CD4-positive, alpha-beta T cell treated with Interleukin-15 for 1 hour (primary cell): ENCODE results near the gene PTP4A1.
"Not testable (repeated sequence)": the region's sequence is repeated elsewhere in the genome, so short reads cannot be mapped to it uniquely, and the experiment has no call there.

ENCODE experiments used
- DNase-seq: peaks from one replicate; pipeline ENCODE4 v3.0.0-alpha.2; 2020

Gene PTP4A1

DNA sequence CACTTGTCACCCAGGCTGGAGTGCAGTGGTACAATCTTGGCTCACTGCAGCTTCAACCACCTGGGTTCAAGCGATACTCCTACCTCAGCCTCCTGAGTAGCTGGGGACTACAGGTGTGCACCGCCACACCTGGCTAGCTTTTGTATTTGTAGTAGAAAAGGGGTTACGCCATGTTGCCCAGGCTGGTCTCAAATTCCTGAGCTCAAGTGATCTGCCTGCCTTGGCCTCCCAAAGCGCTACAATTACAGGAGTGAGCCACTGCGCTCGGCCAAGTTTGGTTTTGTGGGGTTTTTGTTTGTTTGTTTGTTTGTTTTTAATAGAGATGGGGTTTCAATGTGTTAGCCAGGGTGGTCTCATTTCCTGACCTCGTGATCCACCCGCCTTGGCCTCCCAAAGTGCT is 12.3 kb downstream of the PTP4A1 start:
- no peak for DNase-seq

DNA sequence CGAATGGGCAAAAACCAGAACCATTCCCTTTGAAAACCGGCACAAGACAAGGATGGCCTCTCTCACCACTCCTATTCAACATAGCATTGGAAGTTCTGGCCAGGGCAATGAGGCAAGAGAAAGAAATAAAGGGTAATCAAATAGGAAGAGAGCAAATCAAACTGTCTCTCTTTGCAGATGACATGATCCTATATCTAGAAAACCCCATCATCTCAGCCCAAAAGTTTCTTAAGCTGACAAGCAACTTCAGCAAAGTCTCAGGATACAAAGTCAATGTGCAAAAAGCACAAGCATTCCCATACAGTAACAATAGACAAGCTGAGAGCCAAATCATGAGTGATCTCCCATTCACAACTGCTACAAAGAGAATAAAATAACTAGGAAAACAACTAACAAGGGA is 13.4 kb downstream of the PTP4A1 start:
- not testable (repeated sequence) for DNase-seq

DNA sequence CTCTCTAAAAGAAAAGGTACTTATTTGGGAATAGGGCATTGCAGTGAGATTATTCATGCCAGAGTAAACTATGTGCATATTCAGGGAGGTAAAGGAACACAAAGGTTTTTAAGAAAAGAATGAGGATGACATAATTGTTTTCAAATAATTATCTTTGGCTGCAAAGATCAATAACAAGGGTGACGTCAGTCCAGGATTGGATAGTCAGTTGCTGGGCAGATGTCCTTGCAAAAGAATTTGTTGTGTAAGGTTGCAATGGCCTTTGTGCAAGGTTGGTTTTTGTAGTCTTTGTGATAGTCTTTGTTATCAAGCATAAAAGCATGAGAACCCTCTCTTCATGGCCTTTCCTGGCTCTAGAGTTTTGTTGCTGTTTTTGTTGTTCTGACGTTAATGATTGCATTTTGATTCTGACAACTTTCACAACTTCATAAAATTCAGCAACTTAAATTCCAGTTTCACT is 17.7 kb downstream of the PTP4A1 start:
- DNase-seq = no peak

DNA sequence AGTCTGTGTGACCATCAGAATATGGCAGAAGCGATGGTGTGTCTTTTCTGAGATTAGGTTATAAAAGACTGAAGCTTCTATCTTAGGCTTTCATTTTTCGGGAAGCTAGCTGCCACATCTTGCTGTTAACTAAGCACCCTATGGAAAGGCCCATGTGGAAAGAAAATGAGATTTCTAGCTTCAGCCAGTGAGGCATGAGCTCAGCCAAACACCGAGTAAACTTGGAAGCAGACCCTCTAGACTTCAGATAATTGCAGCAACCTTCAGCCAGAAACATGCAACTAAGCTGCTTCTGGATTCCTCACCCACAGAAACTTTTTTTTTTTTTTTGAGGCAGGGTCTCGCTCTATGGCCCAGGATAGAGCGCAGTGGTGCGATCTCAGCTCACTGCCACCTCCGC is 20.6 kb downstream of the PTP4A1 start:
- no peak for DNase-seq

DNA sequence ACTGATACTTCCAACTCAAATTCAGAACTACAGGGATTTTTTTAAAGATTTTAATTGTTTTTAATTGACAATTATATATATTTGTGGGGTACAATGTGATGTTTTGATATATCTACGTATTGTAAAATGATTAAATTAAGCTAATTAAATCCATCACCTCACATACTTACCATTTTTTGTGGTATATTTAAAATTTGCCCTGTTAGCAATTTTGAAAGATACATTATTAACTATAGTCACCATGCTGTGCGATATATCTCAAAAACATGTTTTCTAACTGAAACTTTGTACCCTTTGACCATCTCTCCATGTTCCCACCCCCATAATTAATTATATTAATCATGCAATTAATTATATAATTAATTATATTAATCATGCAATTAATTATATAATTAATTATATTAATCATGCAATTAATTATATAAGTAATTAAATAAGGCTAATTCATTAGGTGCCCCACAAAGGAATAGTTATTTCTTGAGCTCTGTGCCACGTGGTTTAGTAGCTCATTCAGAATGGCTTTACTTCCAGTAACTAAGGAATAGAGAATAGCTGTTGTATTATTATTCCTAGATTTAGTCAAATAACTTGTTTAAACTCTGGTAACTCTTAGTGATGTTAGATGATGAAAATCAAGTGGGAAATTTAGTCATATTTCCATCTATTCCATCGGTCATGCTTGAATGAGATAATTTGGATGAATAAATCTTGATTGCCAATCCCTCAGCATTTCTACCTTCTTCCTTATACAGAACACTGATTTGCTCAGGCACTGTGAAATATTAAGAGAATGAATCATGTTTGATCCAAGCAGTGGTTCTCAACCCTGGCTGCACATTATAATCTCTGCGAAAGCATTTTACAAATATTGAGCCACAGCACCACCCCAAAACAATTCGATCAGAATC is 25.1 kb downstream of the PTP4A1 start:
- DNase-seq = no peak

DNA sequence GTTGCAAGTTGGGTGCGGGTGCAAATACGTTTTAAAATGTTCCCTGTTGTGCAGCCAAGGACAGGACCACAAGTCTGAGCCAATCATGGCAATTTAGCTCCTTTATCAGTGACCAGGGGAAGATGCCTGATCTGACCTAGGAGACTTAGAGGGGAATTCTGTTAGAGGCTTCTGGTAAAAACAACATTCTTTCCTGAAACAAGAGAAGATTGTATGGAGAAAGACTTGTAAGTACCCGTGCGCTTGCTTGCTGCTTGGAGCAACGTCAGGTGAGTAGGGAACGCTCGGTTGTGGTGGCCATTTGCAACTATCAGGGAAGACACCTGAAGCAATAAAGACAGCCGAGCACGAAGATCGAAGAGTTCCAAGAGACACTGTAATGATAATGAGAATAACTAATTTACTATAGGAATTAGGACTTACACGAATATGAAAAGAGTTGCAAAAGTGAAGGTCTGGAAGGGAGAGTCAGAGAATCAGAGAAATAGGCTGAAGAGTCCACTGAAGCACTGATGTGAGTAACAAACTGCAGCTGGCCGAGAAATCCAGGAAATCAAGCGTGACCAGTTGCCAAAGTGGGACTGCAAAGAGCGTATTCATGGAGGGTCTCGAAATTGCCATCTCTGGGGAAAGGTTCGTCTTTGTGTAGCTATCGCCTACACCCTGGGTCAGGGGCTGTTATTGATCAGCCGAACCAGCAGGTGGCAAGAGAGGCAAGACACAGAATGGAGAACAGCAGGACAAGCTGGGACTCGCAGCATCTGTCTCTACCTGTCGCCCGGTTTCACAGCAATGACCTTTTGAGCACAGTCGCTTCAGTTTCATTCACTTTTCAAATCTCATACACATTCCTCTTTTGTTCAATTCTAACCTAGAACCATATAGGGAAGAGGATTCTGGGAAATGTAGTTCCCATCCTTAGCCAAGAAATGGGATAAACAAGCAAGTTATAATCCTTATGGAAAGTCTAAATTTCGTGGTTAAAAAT is 26.1 kb downstream of the PTP4A1 start:
- peak; percentile 82 for DNase-seq

DNA sequence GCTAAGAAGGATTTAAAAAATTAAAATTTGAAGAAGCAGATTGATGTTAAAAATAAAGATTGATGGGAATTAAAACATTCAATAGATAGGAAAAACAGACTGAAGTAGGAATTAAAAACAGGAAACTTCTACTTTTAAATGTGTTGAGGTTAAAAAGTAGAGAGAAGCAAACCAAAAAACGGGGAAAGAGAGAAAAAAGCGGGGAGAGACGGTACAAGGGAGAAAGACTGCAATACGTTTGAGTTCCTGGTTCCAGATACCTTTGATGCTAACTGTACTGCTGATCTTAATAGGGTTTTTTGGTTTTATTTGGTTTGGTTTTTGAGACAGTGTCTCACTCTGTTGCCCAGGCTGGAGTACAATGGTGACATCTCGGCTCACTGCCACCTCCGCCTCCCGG is 27.0 kb downstream of the PTP4A1 start:
- DNase-seq = no peak

DNA sequence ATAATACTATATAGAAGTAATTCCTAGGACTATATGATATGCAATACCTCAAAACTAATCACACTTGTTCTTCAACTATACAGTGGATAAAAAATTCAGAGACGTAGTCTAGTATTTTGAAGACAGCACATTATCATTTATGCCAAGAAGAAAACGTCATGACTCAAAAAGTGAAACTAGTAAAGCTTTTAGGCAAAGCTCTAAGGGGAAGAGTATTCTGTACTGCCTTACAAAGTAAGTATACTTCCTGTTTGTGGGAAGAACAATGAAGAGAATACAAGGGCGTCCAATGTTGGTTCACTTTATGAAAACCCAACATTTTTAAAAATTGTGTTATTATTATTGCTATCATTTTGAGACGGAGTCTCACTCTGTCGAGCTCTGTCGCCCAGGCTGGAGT is 27.9 kb downstream of the PTP4A1 start:
- DNase-seq = no peak

DNA sequence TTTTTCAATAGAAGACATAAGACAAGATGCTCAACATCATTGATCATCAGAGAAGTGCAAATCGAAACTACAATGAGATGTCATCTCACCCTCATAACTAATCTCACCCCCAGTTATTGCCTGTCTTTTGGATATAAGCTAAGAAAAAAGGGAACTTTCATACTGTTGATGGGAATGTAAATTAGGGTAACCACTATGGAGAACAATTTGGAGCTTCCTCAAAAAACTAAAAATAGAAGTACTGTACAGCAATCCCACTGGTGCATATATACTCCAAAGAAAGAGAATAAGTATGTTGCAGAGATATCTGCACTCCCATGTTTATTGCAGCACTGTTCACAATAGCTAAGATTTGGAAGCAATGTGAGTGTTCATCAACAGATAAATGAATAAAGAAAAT is 37.0 kb downstream of the PTP4A1 start:
- DNase-seq = no peak

DNA sequence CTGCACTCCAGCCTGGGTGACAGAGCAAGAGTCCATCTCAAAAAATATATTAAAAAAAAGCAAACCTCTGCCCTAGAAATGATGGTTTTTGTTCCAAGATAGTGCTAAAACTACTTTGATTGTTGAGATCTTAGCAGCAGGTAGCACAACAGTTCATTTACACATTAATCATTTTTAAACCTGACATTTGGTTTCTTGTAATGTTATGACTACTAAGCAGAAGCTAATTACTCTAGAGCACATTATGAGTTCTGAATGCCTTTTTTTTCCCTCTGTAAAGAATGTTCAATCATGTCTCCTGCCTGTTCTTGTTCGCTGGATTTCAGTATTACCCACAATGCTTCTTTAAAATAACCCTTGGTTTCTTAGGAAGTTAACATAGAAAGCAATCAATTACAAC is 38.7 kb downstream of the PTP4A1 start:
- DNase-seq = no peak

DNA sequence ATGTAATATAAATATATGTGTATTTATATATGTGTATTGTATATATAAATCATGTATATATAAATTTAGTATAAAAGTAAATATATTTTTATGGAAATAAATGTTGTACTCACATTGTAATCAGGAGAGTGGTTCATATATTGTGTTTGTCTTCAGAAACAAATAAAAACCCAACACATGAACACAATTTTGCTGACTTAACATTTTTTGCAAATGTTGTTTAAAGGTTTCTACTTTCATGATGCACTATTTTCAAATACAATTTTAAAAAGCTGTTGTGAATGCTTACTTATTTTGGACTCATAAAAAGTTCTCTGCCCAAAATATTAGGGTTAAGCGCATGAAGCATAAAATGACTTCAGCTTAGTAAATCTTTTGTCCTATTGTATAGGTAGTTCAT is 39.3 kb downstream of the PTP4A1 start:
- DNase-seq = no peak

DNA sequence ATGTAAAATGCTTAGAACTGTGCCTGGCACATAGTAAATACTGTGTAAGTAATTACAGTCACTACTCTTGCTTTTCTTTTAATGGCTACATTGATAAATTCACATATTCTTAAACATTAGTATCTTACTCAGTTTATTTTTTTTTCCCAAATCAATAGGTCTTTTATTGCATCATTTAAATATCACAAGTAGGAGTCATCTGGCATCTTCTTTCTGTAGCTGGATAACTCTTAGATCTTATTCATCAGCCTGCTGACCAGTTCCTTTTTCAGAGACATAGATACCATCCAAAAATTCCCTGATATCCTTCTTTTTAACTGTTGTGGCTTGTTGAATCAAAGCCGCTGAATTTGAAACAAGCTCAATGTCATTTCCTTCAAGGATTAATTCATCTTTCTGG is 43.3 kb downstream of the PTP4A1 start:
- DNase-seq = no peak
